ENCODE measurements around the gene ZNF438. TPM values are rescaled to one million over a fixed set of nuclear protein-coding genes. Genes with fewer than 3 reads are reported as not detected.

The ZNF438 gene
- total and polyA plus RNA-seq, 2 of the 4 experiments (the other 2 are of a cell fraction), result 1.8 to 2.9 TPM

DNA sequence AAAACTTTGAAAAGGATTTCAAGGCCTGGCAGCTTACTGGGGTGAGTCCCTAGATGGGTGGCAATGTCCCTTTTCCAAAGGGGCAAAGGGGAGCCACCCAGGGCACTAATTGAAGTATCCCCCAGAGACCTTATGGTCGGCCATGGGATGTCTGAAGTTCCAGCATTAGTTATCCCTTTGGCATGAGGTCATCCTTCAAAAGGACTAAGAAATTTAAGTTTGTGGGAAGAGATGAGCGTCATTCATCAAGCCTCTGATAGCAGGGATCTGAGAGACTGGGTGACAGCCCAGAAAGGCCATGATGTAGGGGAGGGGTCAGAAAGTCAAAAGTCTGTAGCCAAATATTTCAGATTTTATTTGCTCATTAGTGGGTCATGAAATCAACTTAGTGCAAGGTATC is 195.3 kb downstream of the ZNF438 start:
- dilution Hi-C loops (cut with HindIII; ENCODE audit: low sequenced_read_pairs, unreplicated experiment) (no loop called here), in situ Hi-C loops (cut with MboI; ENCODE audit: low sequenced_read_pairs) (no loop called here), intact Hi-C loops (cut with micrococcal nuclease) (no loop called here)
- Histone ChIP-seq H2BK20ac (ENCODE audit: low read depth, low read length) (no peak overlapping the region), H3K4me1 (ENCODE audit: control insufficient read depth, insufficient read depth, low read length) (peaks cover 13% of the 10 kb centered on the region; the same call in 1 of the 2 replicates), H3K56ac (ENCODE audit: extremely low read depth, insufficient read depth, low read length) (no peak overlapping the region), H3K36me3 (ENCODE audit: control insufficient read depth, insufficient read depth, low read length) (no peaks in the 10 kb centered on the region), H2AK5ac (ENCODE audit: low read depth, low read length) (no peak overlapping the region), H3K27me3 (ENCODE audit: control insufficient read depth, insufficient read depth, low read length) (no peaks in the 10 kb centered on the region), H3K27ac (ENCODE audit: insufficient read depth, low read length) (no peak overlapping the region), H3K9ac (ENCODE audit: low read depth, low read length) (no peak overlapping the region), H3K23ac (ENCODE audit: low read depth, low read length) (no peak overlapping the region), H3K14ac (replicated peaks; ENCODE audit: low read depth, low read length) (no peak overlapping the region), H3K4me2 (ENCODE audit: low read depth, low read length) (no peak overlapping the region), H4K20me1 (ENCODE audit: insufficient read depth, low read length) (no peaks in the 10 kb centered on the region), H3K9me1 (ENCODE audit: insufficient read depth, low read length) (peaks cover 9% of the 10 kb centered on the region; the same call in 1 of the 2 replicates), H2BK15ac (ENCODE audit: low read depth, low read length) (no peak overlapping the region), H3K18ac (ENCODE audit: low read depth, low read length) (no peak overlapping the region), H2AK9ac (replicated peaks; ENCODE audit: low read depth, low read length, poor library complexity) (no peak overlapping the region), H4K8ac (ENCODE audit: low read depth in 2 of 2, low read length in 2 of 2) (no peak overlapping the region), H2BK5ac (ENCODE audit: low read depth, low read length, poor library complexity, severe bottlenecking) (no peak overlapping the region), H4K91ac (ENCODE audit: insufficient read depth, low read depth, low read length) (no peak overlapping the region), H4K5ac (ENCODE audit: low read depth, low read length) (no peak overlapping the region), H3K79me1 (ENCODE audit: low read depth in 1 of 2, low read length in 2 of 2) (no peaks in the 10 kb centered on the region), H2BK120ac (ENCODE audit: low read depth, low read length) (no peak overlapping the region), H3K4ac (ENCODE audit: low read depth, low read length) (no peak overlapping the region), H2AFZ (replicated peaks; ENCODE audit: low read length, poor library complexity) (no peak overlapping the region), H3K9me3 (ENCODE audit: control insufficient read depth, insufficient read depth, low read length) (no peaks in the 10 kb centered on the region), H3K4me3 (ENCODE audit: insufficient read depth, low read depth, low read length) (no peak overlapping the region)
- TF ChIP-seq, protein P1, sequence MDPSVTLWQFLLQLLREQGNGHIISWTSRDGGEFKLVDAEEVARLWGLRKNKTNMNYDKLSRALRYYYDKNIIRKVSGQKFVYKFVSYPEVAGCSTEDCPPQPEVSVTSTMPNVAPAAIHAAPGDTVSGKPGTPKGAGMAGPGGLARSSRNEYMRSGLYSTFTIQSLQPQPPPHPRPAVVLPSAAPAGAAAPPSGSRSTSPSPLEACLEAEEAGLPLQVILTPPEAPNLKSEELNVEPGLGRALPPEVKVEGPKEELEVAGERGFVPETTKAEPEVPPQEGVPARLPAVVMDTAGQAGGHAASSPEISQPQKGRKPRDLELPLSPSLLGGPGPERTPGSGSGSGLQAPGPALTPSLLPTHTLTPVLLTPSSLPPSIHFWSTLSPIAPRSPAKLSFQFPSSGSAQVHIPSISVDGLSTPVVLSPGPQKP (IDR thresholded peaks at IDR 0.05; ENCODE audit: borderline replicate concordance, low read depth, low read length), result no peak
- TF ChIP-seq BHLHE40 (IDR thresholded peaks at IDR 0.05; ENCODE audit: low read depth, low read length) (no peak), CEBPB (IDR thresholded peaks at IDR 0.05; ENCODE audit: low read depth, low read length) (no peak), MXI1 (IDR thresholded peaks at IDR 0.05; ENCODE audit: borderline replicate concordance, low read depth, low read length) (no peak), FOS (IDR thresholded peaks at IDR 0.05; ENCODE audit: low read depth, low read length) (no peak), CHD1 (IDR thresholded peaks at IDR 0.05; ENCODE audit: low read depth, low read length) (no peak), SMC3 (IDR thresholded peaks at IDR 0.05; ENCODE audit: low read depth, low read length) (no peak), RFX5 (IDR thresholded peaks at IDR 0.05; ENCODE audit: low read depth, low read length) (no peak), RCOR1 (IDR thresholded peaks at IDR 0.05; ENCODE audit: insufficient replicate concordance, low read length) (no peak), MAFK (IDR thresholded peaks at IDR 0.05; ENCODE audit: low read depth, low read length) (no peak), POLR2A (IDR thresholded peaks at IDR 0.05; ENCODE audit: low read depth, low read length) (no peak), RAD21 (IDR thresholded peaks at IDR 0.05; ENCODE audit: low read length) (no peak), NFE2L2 (IDR thresholded peaks at IDR 0.05; ENCODE audit: low read depth, low read length) (no peak), MAZ (IDR thresholded peaks at IDR 0.05; ENCODE audit: borderline replicate concordance, low read depth, low read length) (no peak)
- TF ChIP-seq, protein P2, sequence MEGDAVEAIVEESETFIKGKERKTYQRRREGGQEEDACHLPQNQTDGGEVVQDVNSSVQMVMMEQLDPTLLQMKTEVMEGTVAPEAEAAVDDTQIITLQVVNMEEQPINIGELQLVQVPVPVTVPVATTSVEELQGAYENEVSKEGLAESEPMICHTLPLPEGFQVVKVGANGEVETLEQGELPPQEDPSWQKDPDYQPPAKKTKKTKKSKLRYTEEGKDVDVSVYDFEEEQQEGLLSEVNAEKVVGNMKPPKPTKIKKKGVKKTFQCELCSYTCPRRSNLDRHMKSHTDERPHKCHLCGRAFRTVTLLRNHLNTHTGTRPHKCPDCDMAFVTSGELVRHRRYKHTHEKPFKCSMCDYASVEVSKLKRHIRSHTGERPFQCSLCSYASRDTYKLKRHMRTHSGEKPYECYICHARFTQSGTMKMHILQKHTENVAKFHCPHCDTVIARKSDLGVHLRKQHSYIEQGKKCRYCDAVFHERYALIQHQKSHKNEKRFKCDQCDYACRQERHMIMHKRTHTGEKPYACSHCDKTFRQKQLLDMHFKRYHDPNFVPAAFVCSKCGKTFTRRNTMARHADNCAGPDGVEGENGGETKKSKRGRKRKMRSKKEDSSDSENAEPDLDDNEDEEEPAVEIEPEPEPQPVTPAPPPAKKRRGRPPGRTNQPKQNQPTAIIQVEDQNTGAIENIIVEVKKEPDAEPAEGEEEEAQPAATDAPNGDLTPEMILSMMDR (conservative IDR thresholded peaks at IDR 0.05; ENCODE audit: low read depth, low read length), result no peak
- TF ChIP-seq, protein P3, sequence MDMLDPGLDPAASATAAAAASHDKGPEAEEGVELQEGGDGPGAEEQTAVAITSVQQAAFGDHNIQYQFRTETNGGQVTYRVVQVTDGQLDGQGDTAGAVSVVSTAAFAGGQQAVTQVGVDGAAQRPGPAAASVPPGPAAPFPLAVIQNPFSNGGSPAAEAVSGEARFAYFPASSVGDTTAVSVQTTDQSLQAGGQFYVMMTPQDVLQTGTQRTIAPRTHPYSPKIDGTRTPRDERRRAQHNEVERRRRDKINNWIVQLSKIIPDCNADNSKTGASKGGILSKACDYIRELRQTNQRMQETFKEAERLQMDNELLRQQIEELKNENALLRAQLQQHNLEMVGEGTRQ (IDR thresholded peaks at IDR 0.05; ENCODE audit: low read depth, low read length), result no peak
- no peak for ATAC-seq (ENCODE audit: low read depth)
- DNase-seq, result no peak
- 71% methylated on average over 1 of the region's 2 CpGs; no CpG with 5 or more reads in 1 of the 2 experiments for WGBS, 2 experiments (ENCODE audit: extremely low coverage in 2 of 2, insufficient read length in 1 of 2)
- ChIA-PET POLR2A (ENCODE audit: unreplicated experiment) (no interaction called here), CTCF (no interaction called here)
- BruUV-seq (replicated peaks), result no TSS peak
